GM12864 (cell line): ENCODE measurements around the gene RPS6KA3.
"Not testable (repeated sequence)": the region's sequence is repeated elsewhere in the genome, so short reads cannot be mapped to it uniquely, and the experiment has no call there.

ENCODE experiments used
- DNase-seq: peaks from one replicate; pipeline ENCODE4 v3.0.0-alpha.2; 2011; ENCODE audit warnings: low read depth
- H3K4me3 ChIP-seq: 2 replicates; pipeline ENCODE4 v1.5.1; 2011; ENCODE audit warnings: mild to moderate bottlenecking, low read depth, low read length, control low read depth
- TF ChIP-seq, protein P1 (sequence below): IDR thresholded peaks from 2 replicates; pipeline ENCODE4 v1.5.1; 2011; ENCODE audit warnings: low read depth, mild to moderate bottlenecking, moderate library complexity, low read length, control low read depth, inconsistent platforms; ENCODE audit errors: missing control alignments

Gene RPS6KA3

DNA sequence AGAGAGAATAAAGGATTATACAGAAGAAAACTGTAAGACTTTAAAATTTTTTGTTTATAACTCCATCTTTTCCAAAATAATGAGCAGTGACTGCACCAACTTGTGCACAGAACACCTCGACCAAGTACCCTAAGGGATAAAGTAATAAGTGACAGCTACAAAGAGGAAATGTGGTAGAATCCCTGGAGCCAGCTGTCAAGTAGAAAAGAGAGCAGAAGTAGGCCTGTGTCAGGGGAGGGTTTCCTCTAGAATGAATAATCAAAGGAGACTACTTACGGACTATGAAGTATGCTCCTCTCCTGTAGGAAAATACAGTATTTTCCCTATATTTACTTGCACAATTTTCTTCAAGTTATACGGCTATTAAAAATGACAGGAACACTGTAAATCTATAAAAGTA is 126.3 kb downstream of the RPS6KA3 start:
- TF ChIP-seq, protein P1, sequence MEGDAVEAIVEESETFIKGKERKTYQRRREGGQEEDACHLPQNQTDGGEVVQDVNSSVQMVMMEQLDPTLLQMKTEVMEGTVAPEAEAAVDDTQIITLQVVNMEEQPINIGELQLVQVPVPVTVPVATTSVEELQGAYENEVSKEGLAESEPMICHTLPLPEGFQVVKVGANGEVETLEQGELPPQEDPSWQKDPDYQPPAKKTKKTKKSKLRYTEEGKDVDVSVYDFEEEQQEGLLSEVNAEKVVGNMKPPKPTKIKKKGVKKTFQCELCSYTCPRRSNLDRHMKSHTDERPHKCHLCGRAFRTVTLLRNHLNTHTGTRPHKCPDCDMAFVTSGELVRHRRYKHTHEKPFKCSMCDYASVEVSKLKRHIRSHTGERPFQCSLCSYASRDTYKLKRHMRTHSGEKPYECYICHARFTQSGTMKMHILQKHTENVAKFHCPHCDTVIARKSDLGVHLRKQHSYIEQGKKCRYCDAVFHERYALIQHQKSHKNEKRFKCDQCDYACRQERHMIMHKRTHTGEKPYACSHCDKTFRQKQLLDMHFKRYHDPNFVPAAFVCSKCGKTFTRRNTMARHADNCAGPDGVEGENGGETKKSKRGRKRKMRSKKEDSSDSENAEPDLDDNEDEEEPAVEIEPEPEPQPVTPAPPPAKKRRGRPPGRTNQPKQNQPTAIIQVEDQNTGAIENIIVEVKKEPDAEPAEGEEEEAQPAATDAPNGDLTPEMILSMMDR, result no peak
- DNase-seq, result no peak
- peak overlapping the region; percentile 85 for H3K4me3 ChIP-seq

DNA sequence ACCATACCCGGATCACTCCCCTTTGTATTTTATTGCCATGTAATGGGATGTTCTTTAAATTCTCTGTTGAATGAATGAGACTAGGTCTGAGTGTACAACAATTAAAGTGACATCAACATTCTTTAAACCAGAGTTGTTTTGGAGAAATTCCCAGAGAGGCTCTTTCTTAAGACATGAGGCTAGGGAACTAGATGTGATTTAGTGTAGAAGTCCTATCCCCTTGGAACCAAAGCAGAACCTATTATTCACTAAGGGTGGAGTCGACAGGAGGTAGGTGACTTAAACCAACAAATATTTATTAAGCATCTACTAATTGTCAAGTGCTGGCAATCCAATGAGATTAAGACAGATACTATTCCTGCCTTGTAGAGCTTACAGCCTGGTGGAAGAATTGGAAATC is 126.7 kb downstream of the RPS6KA3 start:
- TF ChIP-seq, protein P1, result no peak
- DNase-seq, result no peak
- peak overlapping the region; percentile 85 for H3K4me3 ChIP-seq

DNA sequence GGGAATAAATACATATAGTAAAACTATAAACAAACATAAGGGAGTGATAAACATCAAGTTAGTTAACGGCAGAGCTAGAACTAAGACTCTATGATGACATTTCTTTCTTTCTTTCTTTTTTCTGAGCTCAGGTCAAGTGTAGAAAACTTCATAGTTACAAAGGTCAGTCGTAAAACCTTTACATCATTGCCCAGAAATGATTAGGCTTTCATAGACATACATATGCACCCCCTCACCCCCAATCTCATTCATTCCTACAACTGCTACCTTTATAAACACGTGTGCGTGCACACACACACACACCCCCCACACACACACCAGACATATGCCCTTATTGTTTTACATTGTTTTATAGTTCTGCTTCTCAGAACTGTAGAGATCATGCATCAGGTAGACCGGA is 130.8 kb downstream of the RPS6KA3 start:
- TF ChIP-seq, protein P1, result no peak
- no peak for DNase-seq
- H3K4me3 ChIP-seq, result no peak overlapping the region

DNA sequence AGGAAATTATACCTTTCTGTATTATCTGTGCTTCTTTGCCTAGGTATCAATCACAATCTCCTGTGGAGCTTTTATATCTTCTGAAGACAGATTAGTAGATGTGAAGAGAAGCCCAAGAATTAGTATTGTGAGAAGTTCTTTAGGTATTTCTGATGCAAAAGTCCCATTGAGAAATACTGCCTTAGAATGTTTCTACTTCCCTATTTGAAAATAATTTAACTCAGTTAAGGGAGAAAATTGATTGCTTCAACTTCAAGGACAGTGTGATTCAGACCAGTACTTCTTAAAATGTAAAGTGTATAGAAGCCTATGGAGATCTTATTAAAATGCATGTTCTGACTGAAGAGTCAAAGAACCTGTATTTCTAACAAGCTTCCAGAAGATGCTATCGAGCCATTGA is 134.0 kb downstream of the RPS6KA3 start:
- no peak for DNase-seq
- TF ChIP-seq, protein P1, result no peak

DNA sequence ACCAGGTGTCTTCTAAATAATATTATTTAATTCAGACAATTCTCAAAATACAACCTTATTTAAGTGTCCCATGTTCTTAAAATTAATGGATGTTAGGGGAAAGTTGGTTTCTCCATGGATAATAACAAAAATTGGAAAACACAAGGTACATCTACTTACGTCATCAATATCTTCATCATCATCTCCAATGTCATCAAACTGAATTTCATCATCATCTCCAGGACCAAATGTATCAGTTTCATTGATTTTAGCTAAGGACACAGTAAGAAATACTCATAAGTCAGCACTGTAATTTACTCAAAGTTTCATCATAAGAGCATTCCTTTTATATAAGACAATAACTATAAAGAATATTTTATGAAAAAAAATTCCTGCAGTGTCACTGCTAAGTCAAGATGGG is 136.4 kb downstream of the RPS6KA3 start:
- TF ChIP-seq, protein P1, result no peak
- DNase-seq, result no peak
- H3K4me3 ChIP-seq, result no peak overlapping the region

More for the DNA sequence above, 134.0 kb downstream of the RPS6KA3 start:
- no peak overlapping the region for H3K4me3 ChIP-seq

DNA sequence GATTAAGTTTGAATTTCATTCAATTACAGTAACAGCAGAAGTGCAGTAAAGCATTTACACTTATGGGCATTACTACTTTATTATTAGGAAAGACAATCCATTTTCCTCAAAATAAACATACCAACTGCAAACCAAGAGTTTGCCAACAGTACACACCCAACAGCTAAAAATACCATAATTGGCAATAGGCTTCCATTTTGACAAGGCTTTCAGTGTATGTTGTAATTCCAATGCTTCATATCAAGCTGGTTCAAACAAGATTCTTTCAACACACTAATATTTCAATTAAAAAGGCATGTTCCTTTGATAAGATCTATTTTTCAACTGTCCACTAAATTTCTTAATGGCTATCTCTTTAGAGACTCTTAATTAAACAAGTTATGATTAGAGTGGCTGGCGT is 137.2 kb downstream of the RPS6KA3 start:
- TF ChIP-seq, protein P1, result no peak
- no peak for DNase-seq
- no peak overlapping the region for H3K4me3 ChIP-seq

DNA sequence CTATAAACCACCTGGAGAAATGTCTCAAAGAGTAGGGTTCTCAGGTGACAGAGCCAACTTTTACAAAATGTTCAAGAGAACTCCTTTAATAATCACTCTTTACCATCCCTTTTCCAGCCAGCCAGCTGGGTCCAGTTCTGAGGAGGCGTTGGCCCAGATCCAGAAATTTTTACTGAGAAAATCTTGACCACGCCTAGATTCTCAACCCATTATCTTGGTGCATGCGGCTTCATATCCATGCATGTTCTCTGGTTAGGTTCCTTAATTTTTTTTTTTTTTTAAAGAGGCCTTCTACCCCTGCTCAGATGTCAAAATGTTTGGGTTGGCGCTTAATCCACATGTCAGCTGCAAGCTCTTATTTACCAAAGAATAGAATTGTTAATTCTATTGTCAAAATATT is 138.0 kb downstream of the RPS6KA3 start:
- H3K4me3 ChIP-seq, result no peak overlapping the region
- TF ChIP-seq, protein P1, result no peak
- no peak for DNase-seq

DNA sequence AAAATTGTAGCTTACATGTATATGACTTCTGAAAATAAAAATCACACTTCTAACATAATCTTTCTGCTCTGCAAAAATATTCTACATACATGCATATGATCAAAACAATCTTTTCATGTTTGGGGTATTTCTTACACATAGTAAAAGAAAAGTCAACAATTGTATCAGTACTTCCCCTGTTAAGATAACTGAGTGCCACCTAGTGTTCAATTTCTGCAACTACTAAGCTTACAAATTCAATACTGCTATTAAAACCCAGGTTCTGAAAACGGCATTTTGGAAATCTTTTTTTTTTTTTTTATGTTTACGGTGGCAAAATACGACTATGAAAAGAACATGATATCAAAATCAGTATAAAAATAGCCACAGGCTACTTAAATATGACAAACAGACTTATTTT is 139.3 kb downstream of the RPS6KA3 start:
- H3K4me3 ChIP-seq, DNase-seq: not testable (repeated sequence)

DNA sequence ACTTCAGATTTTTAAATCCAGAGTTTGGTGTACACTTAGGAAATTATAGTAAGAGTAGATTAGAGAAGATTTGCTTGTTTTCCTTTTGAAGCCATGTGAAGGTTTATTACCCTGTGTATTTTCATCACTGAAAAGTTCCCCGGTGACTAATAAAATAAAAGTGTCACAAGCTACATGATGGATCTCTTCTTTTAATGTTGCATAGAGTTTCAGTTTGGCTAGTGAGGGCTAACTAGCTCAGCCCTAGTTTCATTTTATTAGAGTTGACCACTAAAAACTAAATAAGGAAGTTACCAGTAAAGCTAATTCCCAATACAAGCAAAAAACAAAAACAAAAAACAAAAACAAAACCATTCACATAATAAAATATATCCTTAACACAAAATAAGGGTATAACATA is 139.9 kb downstream of the RPS6KA3 start:
- H3K4me3 ChIP-seq, DNase-seq: not testable (repeated sequence)
